ENCODE data around the gene MIPEP. TPM values are rescaled to one million over a fixed set of nuclear protein-coding genes. Genes with fewer than 3 reads are reported as not detected.
"Not testable (repeated sequence)": the region's sequence is repeated elsewhere in the genome, so short reads cannot be mapped to it uniquely, and the experiment has no call there.

The MIPEP gene
- total RNA-seq, 1 donor from 2014 or later = 15.7 TPM

GRCh38 chr13:23752111-23753001 lies 136.8 kb downstream of the MIPEP start:
- TF ChIP-seq, protein P1, sequence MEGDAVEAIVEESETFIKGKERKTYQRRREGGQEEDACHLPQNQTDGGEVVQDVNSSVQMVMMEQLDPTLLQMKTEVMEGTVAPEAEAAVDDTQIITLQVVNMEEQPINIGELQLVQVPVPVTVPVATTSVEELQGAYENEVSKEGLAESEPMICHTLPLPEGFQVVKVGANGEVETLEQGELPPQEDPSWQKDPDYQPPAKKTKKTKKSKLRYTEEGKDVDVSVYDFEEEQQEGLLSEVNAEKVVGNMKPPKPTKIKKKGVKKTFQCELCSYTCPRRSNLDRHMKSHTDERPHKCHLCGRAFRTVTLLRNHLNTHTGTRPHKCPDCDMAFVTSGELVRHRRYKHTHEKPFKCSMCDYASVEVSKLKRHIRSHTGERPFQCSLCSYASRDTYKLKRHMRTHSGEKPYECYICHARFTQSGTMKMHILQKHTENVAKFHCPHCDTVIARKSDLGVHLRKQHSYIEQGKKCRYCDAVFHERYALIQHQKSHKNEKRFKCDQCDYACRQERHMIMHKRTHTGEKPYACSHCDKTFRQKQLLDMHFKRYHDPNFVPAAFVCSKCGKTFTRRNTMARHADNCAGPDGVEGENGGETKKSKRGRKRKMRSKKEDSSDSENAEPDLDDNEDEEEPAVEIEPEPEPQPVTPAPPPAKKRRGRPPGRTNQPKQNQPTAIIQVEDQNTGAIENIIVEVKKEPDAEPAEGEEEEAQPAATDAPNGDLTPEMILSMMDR (conservative IDR thresholded peaks at IDR 0.05; ENCODE audit: low read depth, low read length) = no peak
- no peak overlapping the region for H3K4me3 ChIP-seq (ENCODE audit: low read depth, low read length)
- no peak for DNase-seq (ENCODE audit: low read depth)

GRCh38 chr13:23751195-23751594 lies 138.0 kb downstream of the MIPEP start:
- no peak overlapping the region for H3K4me3 ChIP-seq (ENCODE audit: low read depth, low read length)
- no peak for DNase-seq (ENCODE audit: low read depth)
- TF ChIP-seq, protein P1 (conservative IDR thresholded peaks at IDR 0.05; ENCODE audit: low read depth, low read length) = no peak

- H3K4me3 ChIP-seq (ENCODE audit: low read depth, low read length) = no peak overlapping the region
- no peak for DNase-seq (ENCODE audit: low read depth)
- TF ChIP-seq, protein P1 (conservative IDR thresholded peaks at IDR 0.05; ENCODE audit: low read depth, low read length) = no peak
These were observed 138.6 kb downstream of the MIPEP start for GRCh38 chr13:23750383-23751121.

- DNase-seq (ENCODE audit: low read depth) = no peak
- H3K4me3 ChIP-seq (ENCODE audit: low read depth, low read length) = no peak overlapping the region
- TF ChIP-seq, protein P1 (conservative IDR thresholded peaks at IDR 0.05; ENCODE audit: low read depth, low read length) = no peak
These were observed 139.8 kb downstream of the MIPEP start for GRCh38 chr13:23749288-23749873.

GRCh38 chr13:23748109-23748990 lies 140.8 kb downstream of the MIPEP start:
- no peak overlapping the region for H3K4me3 ChIP-seq (ENCODE audit: low read depth, low read length)
- no peak for DNase-seq (ENCODE audit: low read depth)
- TF ChIP-seq, protein P1 (conservative IDR thresholded peaks at IDR 0.05; ENCODE audit: low read depth, low read length) = no peak

GRCh38 chr13:23746141-23746540 lies 143.1 kb downstream of the MIPEP start:
- not testable (repeated sequence) for H3K4me3 ChIP-seq (ENCODE audit: low read depth, low read length); DNase-seq (ENCODE audit: low read depth)
